Peyer's patch (tissue), 4 donors: ENCODE measurements around the gene DYRK4. TPM values are rescaled to one million over a fixed set of nuclear protein-coding genes. Genes with fewer than 3 reads are reported as not detected.
"Not testable (repeated sequence)": the region's sequence is repeated elsewhere in the genome, so short reads cannot be mapped to it uniquely, and the experiment has no call there.

Source experiments
- DNase-seq, 3 donors: peaks; one replicate each; pipeline ENCODE4 v3.0.0-alpha.2; 2017 to 2019
- H3K27ac ChIP-seq, 4 donors: fragments of 200-600 bp; sonication (generic); one replicate each; pipeline ENCODE4 v1.5.1; 2016 to 2019
- H3K27me3 ChIP-seq, 2 donors: fragments of 200-600 bp; sonication (generic); one replicate each; pipeline ENCODE4 v1.5.1; 2019
- H3K36me3 ChIP-seq, 3 donors: fragments of 200-600 bp; sonication (generic); one replicate each; pipeline ENCODE4 v1.5.1; 2016 to 2019
- H3K4me1 ChIP-seq, 4 donors: fragments of 200-600 bp; sonication (generic); one replicate each; pipeline ENCODE4 v1.5.1; 2016 to 2019
- H3K4me3 ChIP-seq, 4 donors: fragments of 200-600 bp; sonication (generic); 1 replicate in 3 of 4; 2 replicates in 1 of 4; pipeline ENCODE4 v1.5.1; 2016 to 2019; ENCODE audit warnings: mild to moderate bottlenecking in 1 of 4
- H3K9me3 ChIP-seq, 4 donors: fragments of 200-600 bp; sonication (generic); one replicate each; pipeline ENCODE4 v1.5.1; 2016 to 2019; ENCODE audit warnings: mild to moderate bottlenecking in 1 of 4
- CTCF ChIP-seq, 6 experiments: fragments of 450-650 bp in 4 of 6; fragments of 200-600 bp in 2 of 6; sonication (generic) in 1 of 6; IDR thresholded peaks; one replicate each; pipeline ENCODE4 v1.5.1; 2017 to 2019; ENCODE audit warnings: antibody characterized with exemption in 6 of 6, mild to moderate bottlenecking in 3 of 6, moderate library complexity in 1 of 6
- POLR2A ChIP-seq, 2 donors: fragments of 450-650 bp; IDR thresholded peaks; one replicate each; pipeline ENCODE4 v1.5.1; 2017; ENCODE audit warnings: antibody characterized with exemption in 2 of 2, mild to moderate bottlenecking in 2 of 2, moderate library complexity in 2 of 2
- total RNA-seq, 4 donors: library from RNA; depleted of rRNA; stranded (reverse); fragments of >200 nt; gene quantifications; one replicate each; pipeline ENCODE4 v1.1.0, GENCODE V29; 2016

Gene DYRK4
- total RNA-seq = 10 to 100 TPM; 13.1 to 71.0 (median 27.4) TPM

GRCh38 chr12:4562034-4562657 lies at the start of gene DYRK4:
Gene DYRK4, plus strand, starts transcription at chr12:4562208. Its CDS starts 38 bp downstream, at chr12:4562246.
- TF ChIP-seq CTCF (IDR thresholded peaks at IDR 0.05) = peak in 1 of 6 experiments; percentile 18
- peak in 1 of 2 donors; percentile 17 for TF ChIP-seq POLR2A (IDR thresholded peaks at IDR 0.05)
- Histone ChIP-seq H3K9me3 (no peaks in the 10 kb centered on the region), H3K27me3 (no peaks in the 10 kb centered on the region), H3K27ac (no peak within 1 kb of the TSS), H3K4me3 (peak within 1 kb of the TSS; percentile 7 to 34 (median 21)), H3K36me3 (no peaks in the 10 kb centered on the region), H3K4me1 (peaks cover 0 to 7% (median 2%) of the 10 kb centered on the region in 4 donors)
- DNase-seq = peak in 2 of 3 donors; percentile 89 to 91

GRCh38 chr12:4518106-4518728 lies 43.8 kb upstream of the DYRK4 start:
- no peaks in the 10 kb centered on the region for H3K27me3 ChIP-seq
- DNase-seq = no peak
- TF ChIP-seq POLR2A (IDR thresholded peaks at IDR 0.05) (no peak), CTCF (IDR thresholded peaks at IDR 0.05) (no peak)
- no peak overlapping the region for H3K4me3 ChIP-seq
- no peaks in the 10 kb centered on the region for H3K4me1 ChIP-seq
- H3K36me3 ChIP-seq = peaks cover 0 to 39% (median 0%) of the 10 kb centered on the region in 3 donors
- no peaks in the 10 kb centered on the region for H3K9me3 ChIP-seq
- H3K27ac ChIP-seq = no peak overlapping the region

GRCh38 chr12:4523443-4523842 lies 38.6 kb upstream of the DYRK4 start:
- H3K27me3 ChIP-seq, H3K9me3 ChIP-seq, H3K4me3 ChIP-seq, H3K4me1 ChIP-seq, H3K27ac ChIP-seq, DNase-seq: not testable (repeated sequence)
- peaks cover 0 to 43% (median 0%) of the 10 kb centered on the region in 3 donors for H3K36me3 ChIP-seq

GRCh38 chr12:4526923-4527546 lies 35.0 kb upstream of the DYRK4 start:
- H3K27me3 ChIP-seq = no peaks in the 10 kb centered on the region
- H3K36me3 ChIP-seq = peaks cover 0 to 43% (median 0%) of the 10 kb centered on the region in 3 donors
- no peaks in the 10 kb centered on the region for H3K4me1 ChIP-seq
- no peak overlapping the region for H3K4me3 ChIP-seq
- DNase-seq = no peak
- peak; percentile 20 to 59 (median 43) for TF ChIP-seq CTCF (IDR thresholded peaks at IDR 0.05)
- TF ChIP-seq POLR2A (IDR thresholded peaks at IDR 0.05) = no peak
- H3K9me3 ChIP-seq = no peaks in the 10 kb centered on the region
- no peak overlapping the region for H3K27ac ChIP-seq

- DNase-seq = no peak
- Histone ChIP-seq H3K27me3 (no peaks in the 10 kb centered on the region), H3K36me3 (peaks cover 0 to 45% (median 0%) of the 10 kb centered on the region in 3 donors), H3K9me3 (no peaks in the 10 kb centered on the region), H3K4me3 (no peak overlapping the region), H3K4me1 (no peaks in the 10 kb centered on the region), H3K27ac (no peak overlapping the region)
- TF ChIP-seq POLR2A (IDR thresholded peaks at IDR 0.05) (no peak), CTCF (IDR thresholded peaks at IDR 0.05) (no peak)
Observed at GRCh38 chr12:4530160-4530559, 31.8 kb upstream of the DYRK4 start.
